Heart right ventricle (tissue), 16 donors: ENCODE data around the gene OR52E4. TPM values are rescaled to one million over a fixed set of nuclear protein-coding genes. Genes with fewer than 3 reads are reported as not detected.

ENCODE experiments used
- ATAC-seq, 8 donors: fragments of 200-7000 bp; cut with Tn5 transposase; one replicate each; pipeline ENCODE4 v1.9.1; 2020; ENCODE audit warnings: mild to moderate bottlenecking in 8 of 8, moderate library complexity in 8 of 8, moderate number of reproducible peaks in 1 of 8
- DNase-seq, 2 donors: peaks; one replicate each; pipeline ENCODE4 v3.0.0-alpha.2; 2020
- H3K27ac ChIP-seq, 10 donors: fragments of 200-600 bp; sonication (generic) in 2 of 10; one replicate each; pipeline versions ENCODE4 v1.5.0 to v1.8.0; 2020 to 2022; ENCODE audit warnings: mild to moderate bottlenecking in 3 of 10
- H3K27me3 ChIP-seq, 7 donors: fragments of 200-600 bp; one replicate each; pipeline ENCODE4 v1.8.0; 2021 to 2022; ENCODE audit warnings: mild to moderate bottlenecking in 2 of 7
- H3K36me3 ChIP-seq, 9 donors: fragments of 200-600 bp; sonication (generic) in 1 of 9; one replicate each; pipeline versions ENCODE4 v1.5.0 to v1.8.0; 2020 to 2022; ENCODE audit warnings: mild to moderate bottlenecking in 2 of 9
- H3K4me1 ChIP-seq, 9 donors: fragments of 200-600 bp; sonication (generic) in 1 of 9; one replicate each; pipeline versions ENCODE4 v1.5.0 to v1.8.0; 2020 to 2022; ENCODE audit warnings: mild to moderate bottlenecking in 4 of 9
- H3K4me3 ChIP-seq, 10 donors: fragments of 200-600 bp; sonication (generic) in 2 of 10; one replicate each; pipeline versions ENCODE4 v1.5.0 to v1.8.0; 2020 to 2022; ENCODE audit warnings: mild to moderate bottlenecking in 7 of 10, moderate library complexity in 2 of 10
- H3K9me3 ChIP-seq, 11 donors: fragments of 200-600 bp in 10 of 11; sonication (generic) in 2 of 11; one replicate each; pipeline versions ENCODE4 v1.5.0 to v1.8.0; 2013 to 2022; ENCODE audit warnings: mild to moderate bottlenecking in 2 of 11, control low read depth in 1 of 11, moderate library complexity in 1 of 11
- CTCF ChIP-seq, 9 donors: fragments of 200-600 bp; sonication (generic) in 2 of 9; IDR thresholded peaks; one replicate each; pipeline versions ENCODE4 v1.5.0 to v1.8.0; 2021 to 2022; ENCODE audit warnings: antibody characterized with exemption in 9 of 9, mild to moderate bottlenecking in 5 of 9, moderate library complexity in 1 of 9
- WGBS, 2 donors: extraction: QIAGEN DNeasy Blood & Tissue Kit; methylation state at CpG; one replicate each; pipeline ENCODE4 v1.1.7; 2013; ENCODE audit warnings: inconsistent platforms in 1 of 2; 5-methylcytosine and 5-hydroxymethylcytosine counted together
- intact Hi-C, 10 donors: fragments of 100-400 bp; cut with DNase I; formaldehyde crosslinking; loops; one replicate each; pipeline versions ENCODE4 v1.11.1 to v1.14.2; 2022
- polyA plus RNA-seq, 2 donors: library from polyadenylated mRNA; stranded (reverse); fragments of 200-250 nt; gene quantifications; one replicate each; pipeline ENCODE4 v1.2.3, GENCODE V29; 2013
- total RNA-seq, 10 donors: library from RNA; stranded (reverse); fragmentation: NEBNext Ultra II Directional in 3 of 10; extraction: Animal tissue kit (Norgen Biotek cat#: 25700) in 3 of 10; gene quantifications; one replicate each; pipeline versions ENCODE4 v1.2.1 to v1.2.4, GENCODE V29; 2021 to 2023
- donor health status: Arrhythmogenic right ventricular cardiomyopathy.
- donor health status: ischemic (EF 13 %, LVEDD 7.1; RV severe dilation, severe dysfunction).
- donor health status: healthy with polysubstance abuse.
- donor health status: DM: no; HTN: yes; CAD: no.
- donor health status: DM: no; HTN: no; CAD: no.
- donor health status: ischemic (EF 25% LVEDD 6.9; RV normal size, moderate dysfunction).
- donor health status: ischemic (EF 25% LVEDD 5.7; RV mildly dilated, moderate dysfunction).
- donor health status: healthy.
- donor health status: DM: yes; HTN: yes; CAD: no.
- donor health status: Ischemic cardiomyopathy.
- donor health status: ischemic (EF 35%, LVEDD 5.7; RV mildly dilated, moderate dysfunction).
- donor health status: nonischemic (EF 11% LVEDD 7.7; RV severe dilation, severe dysfunction).
- donor health status: DM: yes; HTN: yes; CAD: no.
- donor health status: PGD.
- donor health status: ischemic (EF 29% LVEDD 5.4; RV normal size, mild dysfunction).
- donor health status: nonischemic (EF 23%, LVEDD 6.1; RV moderate dilation, normal function).

Gene OR52E4
- total and polyA plus RNA-seq, 12 donors = not detected

- no peak for TF ChIP-seq CTCF (IDR thresholded peaks at IDR 0.05)
These were observed 50.2 kb downstream of the OR52E4 start for GRCh38 chr11:5930614-5931013.

GRCh38 chr11:5931061-5931460 is 50.6 kb downstream of the OR52E4 start:
- Histone ChIP-seq H3K4me3 (no peak overlapping the region), H3K27ac (no peak overlapping the region), H3K27me3 (no peaks in the 10 kb centered on the region), H3K9me3 (peaks cover 0 to 32% (median 0%) of the 10 kb centered on the region in 11 donors), H3K4me1 (no peaks in the 10 kb centered on the region), H3K36me3 (no peaks in the 10 kb centered on the region)
- ATAC-seq (no peak), DNase-seq (no peak)
- TF ChIP-seq CTCF (IDR thresholded peaks at IDR 0.05) = no peak
- intact Hi-C loops = no loop called here
- 90 to 92% methylated on average over 8 of the region's 8 CpGs for WGBS, 2 donors

More at GRCh38 chr11:5930614-5931013, 50.2 kb downstream of the OR52E4 start:
- Histone ChIP-seq H3K36me3 (no peaks in the 10 kb centered on the region), H3K4me3 (no peak overlapping the region), H3K9me3 (peaks cover 0 to 36% (median 0%) of the 10 kb centered on the region in 11 donors), H3K27me3 (no peaks in the 10 kb centered on the region), H3K27ac (no peak overlapping the region), H3K4me1 (no peaks in the 10 kb centered on the region)
- DNase-seq (no peak), ATAC-seq (no peak)
- intact Hi-C loops = no loop called here
- WGBS, 2 donors = 89 to 95% methylated on average over 19 of the region's 19 CpGs

- Histone ChIP-seq H3K27me3 (no peaks in the 10 kb centered on the region), H3K9me3 (peaks cover 0 to 29% (median 0%) of the 10 kb centered on the region in 11 donors), H3K36me3 (no peaks in the 10 kb centered on the region), H3K4me3 (no peak overlapping the region), H3K4me1 (no peaks in the 10 kb centered on the region), H3K27ac (no peak overlapping the region)
- 92 to 95% methylated on average over 11 of the region's 11 CpGs for WGBS, 2 donors
- DNase-seq = no peak
- ATAC-seq = no peak
- no peak for TF ChIP-seq CTCF (IDR thresholded peaks at IDR 0.05)
- intact Hi-C loops = no loop called here
These were observed 52.2 kb downstream of the OR52E4 start for GRCh38 chr11:5932671-5933070.

- Histone ChIP-seq H3K4me3 (no peak overlapping the region), H3K27ac (no peak overlapping the region), H3K9me3 (peaks cover 0 to 29% (median 0%) of the 10 kb centered on the region in 11 donors), H3K4me1 (no peaks in the 10 kb centered on the region), H3K27me3 (no peaks in the 10 kb centered on the region), H3K36me3 (no peaks in the 10 kb centered on the region)
- no peak for TF ChIP-seq CTCF (IDR thresholded peaks at IDR 0.05)
- DNase-seq (no peak), ATAC-seq (no peak)
- intact Hi-C loops = no loop called here
- 89 to 93% methylated on average over 10 of the region's 10 CpGs for WGBS, 2 donors
These were observed 52.7 kb downstream of the OR52E4 start for GRCh38 chr11:5933116-5933515.

Other genes with a start within 250 kb of the OR52E4 start
- gene TRIM5, start 195.6 kb upstream of the OR52E4 start, total RNA-seq = 10 to 100 TPM in 2 of 10 donors, 1 to 10 TPM in 8; 3.1 to 12.6 (median 7.8) TPM
- 1 to 10 TPM; 6.4 to 6.5 TPM for gene TRIM5, start 195.6 kb upstream of the OR52E4 start, polyA plus RNA-seq
- 10 to 100 TPM; 11.7 to 52.6 (median 17.6) TPM for gene TRIM22, start 190.8 kb upstream of the OR52E4 start, total RNA-seq
- 10 to 100 TPM in 1 of 2 donors, 1 to 10 TPM in 1; 8.1 to 27.1 TPM for gene TRIM22, start 190.8 kb upstream of the OR52E4 start, polyA plus RNA-seq
- gene OR56B1, start 144.2 kb upstream of the OR52E4 start, total RNA-seq = not detected
- not detected for gene OR56B1, start 144.2 kb upstream of the OR52E4 start, polyA plus RNA-seq
- gene OR52N4, start 126.4 kb upstream of the OR52E4 start, total RNA-seq = under 1 TPM in 1 of 10 donors, not detected in 9; 0.32 TPM
- not detected for gene OR52N4, start 126.4 kb upstream of the OR52E4 start, polyA plus RNA-seq
- gene OR52N5, start 97.3 kb upstream of the OR52E4 start, total RNA-seq = under 1 TPM in 1 of 10 donors, not detected in 9; 0.09 TPM
- not detected for gene OR52N5, start 97.3 kb upstream of the OR52E4 start, polyA plus RNA-seq
- gene OR52N1, start 89.4 kb upstream of the OR52E4 start, total RNA-seq = under 1 TPM in 1 of 10 donors, not detected in 9; 0.09 TPM
- gene OR52N1, start 89.4 kb upstream of the OR52E4 start, polyA plus RNA-seq = not detected
- gene OR52N2, start 71.7 kb upstream of the OR52E4 start, total RNA-seq = not detected
- gene OR52N2, start 71.7 kb upstream of the OR52E4 start, polyA plus RNA-seq = not detected
- gene OR52E6, start 38.7 kb upstream of the OR52E4 start, total RNA-seq = not detected
- not detected for gene OR52E6, start 38.7 kb upstream of the OR52E4 start, polyA plus RNA-seq
- not detected for gene OR52E8, start 22.9 kb upstream of the OR52E4 start, total RNA-seq
- not detected for gene OR52E8, start 22.9 kb upstream of the OR52E4 start, polyA plus RNA-seq
- gene OR52E5, start 12.6 kb downstream of the OR52E4 start, total RNA-seq = not detected
- gene OR52E5, start 12.6 kb downstream of the OR52E4 start, polyA plus RNA-seq = not detected
- not detected for gene OR56A3, start 61.6 kb downstream of the OR52E4 start, total RNA-seq
- not detected for gene OR56A3, start 61.6 kb downstream of the OR52E4 start, polyA plus RNA-seq
- not detected for gene OR56A5, start 87.9 kb downstream of the OR52E4 start, total RNA-seq
- gene OR56A5, start 87.9 kb downstream of the OR52E4 start, polyA plus RNA-seq = not detected
- not detected for gene OR52L1, start 106.4 kb downstream of the OR52E4 start, total RNA-seq
- not detected for gene OR52L1, start 106.4 kb downstream of the OR52E4 start, polyA plus RNA-seq
- gene OR56A4, start 126.3 kb downstream of the OR52E4 start, total RNA-seq = under 1 TPM in 1 of 10 donors, not detected in 9; 0.05 TPM
- gene OR56A4, start 126.3 kb downstream of the OR52E4 start, polyA plus RNA-seq = not detected
- not detected for gene OR56A1, start 150.1 kb downstream of the OR52E4 start, total RNA-seq
- gene OR56A1, start 150.1 kb downstream of the OR52E4 start, polyA plus RNA-seq = not detected
- gene OR56B4, start 227.1 kb downstream of the OR52E4 start, total RNA-seq = not detected
- gene OR56B4, start 227.1 kb downstream of the OR52E4 start, polyA plus RNA-seq = not detected